HEK293 (cell line): ENCODE data around the gene CASKIN2.

Experiments
- CTCF ChIA-PET: fragments of 350-600 bp; formaldehyde crosslinking; extraction: SDS; loops from one replicate; lab custom pipeline; 2021; ENCODE audit warnings: antibody characterized with exemption; lab: Yijun Ruan, JAX
- POLR2A ChIA-PET: fragments of 300-600 bp; formaldehyde crosslinking; extraction: SDS; loops from one replicate; lab custom pipeline; 2020; ENCODE audit warnings: antibody characterized with exemption, inconsistent platforms; lab: Yijun Ruan, JAX
- H3K27ac ChIP-seq: fragments of 200-500 bp; sonication (Bioruptor generic); 2 replicates; pipeline ENCODE4 v1.5.1; 2014; ENCODE audit warnings: low read depth, low read length, control low read depth, inconsistent platforms; ENCODE audit errors: extremely low read depth
- H3K36me3 ChIP-seq, 2 experiments: fragments of 200-500 bp in 1 of 2; sonication (Bioruptor generic) in 1 of 2; 1 replicate in 1 of 2; 2 replicates in 1 of 2; pipeline ENCODE4 v1.5.1; 2014 to 2017; ENCODE audit warnings: inconsistent platforms in 2 of 2, low read length in 2 of 2; ENCODE audit not compliant: control insufficient read depth in 2 of 2, insufficient read depth in 1 of 2
- H3K4me1 ChIP-seq: fragments of 200-500 bp; sonication (Bioruptor generic); 2 replicates; pipeline ENCODE4 v1.5.1; 2014; ENCODE audit warnings: mild to moderate bottlenecking, low read length, inconsistent platforms; ENCODE audit not compliant: control insufficient read depth, insufficient read depth
- H3K4me3 ChIP-seq: 2 replicates; pipeline ENCODE4 v1.5.1; 2011; ENCODE audit warnings: low read depth, mild to moderate bottlenecking, control low read depth, low read length, moderate library complexity
- H3K9me3 ChIP-seq: fragments of 200-500 bp; sonication (Bioruptor generic); 2 replicates; pipeline ENCODE4 v1.5.1; 2014; ENCODE audit warnings: low read depth, low read length, inconsistent platforms; ENCODE audit not compliant: control insufficient read depth, insufficient read depth
- KLF8 ChIP-seq: fragments of 450-650 bp; formaldehyde crosslinking; IDR thresholded peaks from 2 replicates; pipeline ENCODE4 v1.5.1; 2016; ENCODE audit warnings: missing biosample characterization, missing genetic modification characterization
- KLF9 ChIP-seq: fragments of 450-650 bp; formaldehyde crosslinking; IDR thresholded peaks from 2 replicates; pipeline ENCODE4 v1.5.1; 2016; ENCODE audit warnings: missing biosample characterization, missing genetic modification characterization, low read depth
- OVOL3 ChIP-seq: fragments of 450-650 bp; formaldehyde crosslinking; IDR thresholded peaks from 2 replicates; pipeline ENCODE4 v1.5.1; 2016; ENCODE audit warnings: missing biosample characterization, missing genetic modification characterization
- PATZ1 ChIP-seq: fragments of 450-650 bp; formaldehyde crosslinking; IDR thresholded peaks from 2 replicates; pipeline ENCODE4 v1.5.1; 2016; ENCODE audit warnings: missing biosample characterization, missing genetic modification characterization
- SALL2 ChIP-seq: fragments of 450-650 bp; formaldehyde crosslinking; IDR thresholded peaks from 2 replicates; pipeline ENCODE4 v1.5.0; 2017; ENCODE audit warnings: missing biosample characterization, mild to moderate bottlenecking, missing genetic modification characterization, borderline replicate concordance
- SETDB1 ChIP-seq: IDR thresholded peaks from one replicate; pipeline ENCODE4 v1.6.1; 2017; ENCODE audit warnings: mild to moderate bottlenecking, low read length, moderate library complexity, mixed read lengths; ENCODE audit not compliant: insufficient read length
- SP3 ChIP-seq: fragments of 450-650 bp; formaldehyde crosslinking; IDR thresholded peaks from 2 replicates; pipeline ENCODE4 v1.5.1; 2016; ENCODE audit warnings: missing biosample characterization, missing genetic modification characterization
- WT1 ChIP-seq: fragments of 450-650 bp; formaldehyde crosslinking; IDR thresholded peaks from 2 replicates; pipeline ENCODE4 v1.5.1; 2016; ENCODE audit warnings: missing biosample characterization, missing genetic modification characterization
- ZBTB8A ChIP-seq: fragments of 450-650 bp; formaldehyde crosslinking; IDR thresholded peaks from 2 replicates; pipeline ENCODE4 v1.5.1; 2016; ENCODE audit warnings: missing biosample characterization, missing genetic modification characterization
- ZFHX2 ChIP-seq: fragments of 450-650 bp; formaldehyde crosslinking; conservative IDR thresholded peaks from 2 replicates; pipeline ENCODE4 v1.5.1; 2016; ENCODE audit warnings: missing biosample characterization, missing genetic modification characterization
- ZFP69B ChIP-seq: fragments of 450-650 bp; formaldehyde crosslinking; IDR thresholded peaks from 2 replicates; pipeline ENCODE4 v1.5.1; 2016; ENCODE audit warnings: missing biosample characterization, missing genetic modification characterization
- ZNF155 ChIP-seq: fragments of 450-650 bp; formaldehyde crosslinking; IDR thresholded peaks from 2 replicates; pipeline ENCODE4 v1.5.1; 2016; ENCODE audit warnings: missing biosample characterization, missing genetic modification characterization
- ZNF302 ChIP-seq: fragments of 450-650 bp; formaldehyde crosslinking; IDR thresholded peaks from 2 replicates; pipeline ENCODE4 v1.5.1; 2016; ENCODE audit warnings: missing biosample characterization, missing genetic modification characterization, low read depth
- ZNF311 ChIP-seq: fragments of 450-650 bp; formaldehyde crosslinking; IDR thresholded peaks from 2 replicates; pipeline ENCODE4 v1.5.1; 2017; ENCODE audit warnings: missing biosample characterization, missing genetic modification characterization, borderline replicate concordance
- ZNF341 ChIP-seq: fragments of 450-650 bp; formaldehyde crosslinking; IDR thresholded peaks from 2 replicates; pipeline ENCODE4; 2016; ENCODE audit warnings: low read depth, missing biosample characterization, missing genetic modification characterization
- ZNF433 ChIP-seq: fragments of 450-650 bp; formaldehyde crosslinking; IDR thresholded peaks from 2 replicates; pipeline ENCODE4 v1.5.1; 2016; ENCODE audit warnings: missing biosample characterization, missing genetic modification characterization, low read depth
- ZNF473 ChIP-seq: fragments of 450-650 bp; formaldehyde crosslinking; IDR thresholded peaks from 2 replicates; pipeline ENCODE4 v1.5.1; 2017; ENCODE audit warnings: missing biosample characterization, missing genetic modification characterization
- ZNF48 ChIP-seq: fragments of 450-650 bp; formaldehyde crosslinking; IDR thresholded peaks from 2 replicates; pipeline ENCODE4 v1.5.1; 2016; ENCODE audit warnings: missing biosample characterization, missing genetic modification characterization
- ZNF544 ChIP-seq: fragments of 450-650 bp; formaldehyde crosslinking; IDR thresholded peaks from 2 replicates; pipeline ENCODE4 v1.5.0; 2017; ENCODE audit warnings: missing biosample characterization, missing genetic modification characterization
- ZNF555 ChIP-seq: fragments of 450-650 bp; formaldehyde crosslinking; conservative IDR thresholded peaks from 2 replicates; pipeline ENCODE4 v1.5.1; 2017; ENCODE audit warnings: missing biosample characterization, mild to moderate bottlenecking, missing genetic modification characterization, inconsistent platforms
- ZNF571 ChIP-seq: fragments of 450-650 bp; formaldehyde crosslinking; IDR thresholded peaks from 2 replicates; pipeline ENCODE4 v1.5.0; 2017; ENCODE audit warnings: missing biosample characterization, missing genetic modification characterization
- ZNF580 ChIP-seq: fragments of 450-650 bp; formaldehyde crosslinking; IDR thresholded peaks from 2 replicates; pipeline ENCODE4 v1.5.1; 2016; ENCODE audit warnings: missing biosample characterization, missing genetic modification characterization
- ZNF600 ChIP-seq: fragments of 450-650 bp; formaldehyde crosslinking; IDR thresholded peaks from 2 replicates; pipeline ENCODE4 v1.5.1; 2016; ENCODE audit warnings: missing biosample characterization, missing genetic modification characterization
- ZSCAN30 ChIP-seq: fragments of 450-650 bp; IDR thresholded peaks from 2 replicates; pipeline ENCODE4 v1.5.1; 2018; ENCODE audit warnings: missing biosample characterization, mild to moderate bottlenecking, missing genetic modification characterization, moderate library complexity
- TF ChIP-seq, protein P1 (sequence below): fragments of 450-650 bp; formaldehyde crosslinking; IDR thresholded peaks from 2 replicates; pipeline ENCODE4 v1.5.1; 2016; ENCODE audit warnings: missing biosample characterization, missing genetic modification characterization, low read depth
- TF ChIP-seq, protein P2 (sequence below): fragments of 450-650 bp; formaldehyde crosslinking; IDR thresholded peaks from 2 replicates; pipeline ENCODE4 v1.5.1; 2016; ENCODE audit warnings: missing biosample characterization, missing genetic modification characterization
- TF ChIP-seq, protein P3 (sequence below): fragments of 450-650 bp; formaldehyde crosslinking; IDR thresholded peaks from 2 replicates; pipeline ENCODE4 v1.5.1; 2016; ENCODE audit warnings: missing biosample characterization, missing genetic modification characterization
- TF ChIP-seq, protein P4 (sequence below): fragments of 450-650 bp; formaldehyde crosslinking; IDR thresholded peaks from 2 replicates; pipeline ENCODE4 v1.5.1; 2016; ENCODE audit warnings: missing biosample characterization, missing genetic modification characterization

Gene CASKIN2

GRCh38 chr17:75517297-75517865, 2.0 kb upstream of the CASKIN2 start (continued):
- TF ChIP-seq ZFP69B (peak; percentile 10; the same call in 1 of the 2 replicates), ZNF48 (no peak), ZNF341 (tag by site-specific recombination) (peak; percentile 26; the same call in 1 of the 2 replicates), ZNF571 (no peak), ZNF544 (tag by site-specific recombination) (no peak), SETDB1 (no peak), ZNF555 (tag by site-specific recombination) (no peak), ZBTB8A (tag by site-specific recombination) (no peak), OVOL3 (tag by site-specific recombination) (no peak), KLF8 (tag by site-specific recombination) (no peak), ZSCAN30 (tag by site-specific recombination) (no peak), ZNF473 (tag by site-specific recombination) (no peak), ZNF433 (tag by site-specific recombination) (no peak), WT1 (no peak), ZNF600 (0 out of 2 replicates have a peak, but pooled peaks have one; percentile 3)
- TF ChIP-seq, protein P1, sequence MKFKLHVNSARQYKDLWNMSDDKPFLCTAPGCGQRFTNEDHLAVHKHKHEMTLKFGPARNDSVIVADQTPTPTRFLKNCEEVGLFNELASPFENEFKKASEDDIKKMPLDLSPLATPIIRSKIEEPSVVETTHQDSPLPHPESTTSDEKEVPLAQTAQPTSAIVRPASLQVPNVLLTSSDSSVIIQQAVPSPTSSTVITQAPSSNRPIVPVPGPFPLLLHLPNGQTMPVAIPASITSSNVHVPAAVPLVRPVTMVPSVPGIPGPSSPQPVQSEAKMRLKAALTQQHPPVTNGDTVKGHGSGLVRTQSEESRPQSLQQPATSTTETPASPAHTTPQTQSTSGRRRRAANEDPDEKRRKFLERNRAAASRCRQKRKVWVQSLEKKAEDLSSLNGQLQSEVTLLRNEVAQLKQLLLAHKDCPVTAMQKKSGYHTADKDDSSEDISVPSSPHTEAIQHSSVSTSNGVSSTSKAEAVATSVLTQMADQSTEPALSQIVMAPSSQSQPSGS, result no peak
- TF ChIP-seq, protein P2, sequence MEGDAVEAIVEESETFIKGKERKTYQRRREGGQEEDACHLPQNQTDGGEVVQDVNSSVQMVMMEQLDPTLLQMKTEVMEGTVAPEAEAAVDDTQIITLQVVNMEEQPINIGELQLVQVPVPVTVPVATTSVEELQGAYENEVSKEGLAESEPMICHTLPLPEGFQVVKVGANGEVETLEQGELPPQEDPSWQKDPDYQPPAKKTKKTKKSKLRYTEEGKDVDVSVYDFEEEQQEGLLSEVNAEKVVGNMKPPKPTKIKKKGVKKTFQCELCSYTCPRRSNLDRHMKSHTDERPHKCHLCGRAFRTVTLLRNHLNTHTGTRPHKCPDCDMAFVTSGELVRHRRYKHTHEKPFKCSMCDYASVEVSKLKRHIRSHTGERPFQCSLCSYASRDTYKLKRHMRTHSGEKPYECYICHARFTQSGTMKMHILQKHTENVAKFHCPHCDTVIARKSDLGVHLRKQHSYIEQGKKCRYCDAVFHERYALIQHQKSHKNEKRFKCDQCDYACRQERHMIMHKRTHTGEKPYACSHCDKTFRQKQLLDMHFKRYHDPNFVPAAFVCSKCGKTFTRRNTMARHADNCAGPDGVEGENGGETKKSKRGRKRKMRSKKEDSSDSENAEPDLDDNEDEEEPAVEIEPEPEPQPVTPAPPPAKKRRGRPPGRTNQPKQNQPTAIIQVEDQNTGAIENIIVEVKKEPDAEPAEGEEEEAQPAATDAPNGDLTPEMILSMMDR, result peak; percentile 30; the same call in 1 of the 2 replicates

DNA sequence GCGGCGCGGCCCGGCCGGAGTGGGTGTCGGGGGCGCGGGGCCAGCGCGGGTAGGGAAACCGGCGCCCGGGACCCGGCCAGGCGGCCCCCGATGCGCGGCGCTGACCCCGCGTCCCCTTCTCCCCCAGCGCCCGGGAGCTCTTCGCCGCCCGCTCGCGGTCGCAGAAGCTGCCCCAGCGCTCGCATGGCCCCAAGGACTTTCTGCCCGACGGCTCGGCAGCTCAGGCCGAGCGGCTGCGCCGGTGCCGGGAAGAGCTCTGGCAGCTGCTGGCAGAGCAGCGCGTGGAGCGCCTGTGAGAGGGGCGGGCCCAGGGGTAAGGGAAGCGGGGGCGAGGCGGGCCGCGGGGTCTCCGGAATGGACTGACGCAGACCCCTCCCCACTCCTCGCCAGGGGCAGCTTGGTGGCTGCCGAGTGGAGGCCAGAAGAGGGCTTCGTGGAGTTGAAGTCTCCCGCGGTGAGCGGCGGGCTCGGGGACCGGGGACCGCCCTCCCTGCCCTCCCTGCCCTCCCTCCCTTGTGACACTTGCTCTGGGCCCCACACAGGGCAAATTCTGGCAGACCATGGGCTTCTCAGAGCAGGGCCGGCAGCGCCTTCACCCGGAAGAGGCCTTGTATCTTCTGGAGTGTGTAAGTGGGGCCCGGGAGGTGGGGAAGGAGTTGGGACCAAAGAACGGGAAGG, 1.4 kb upstream of the CASKIN2 start:
- Histone ChIP-seq H3K27ac (peak overlapping the region; percentile 71; the same call in 1 of the 2 replicates), H3K36me3 (peaks cover 22 to 53% of the 10 kb centered on the region in 2 experiments; a peak in 2 of 3 replicates), H3K4me1 (no peaks in the 10 kb centered on the region), H3K4me3 (peak overlapping the region; percentile 87), H3K9me3 (no peaks in the 10 kb centered on the region)
- POLR2A ChIA-PET, result interaction anchor here (0.6 to 1.7 kb wide), 18 partner anchors 8 to 644 kb away, joined by 3 to 35 read pairs (median 4); partner anchors contain the start of genes FDXR, GGA3, LLGL2 and MRPS7
- CTCF ChIA-PET, result interaction anchor here (0.6 to 3.3 kb wide), 34 partner anchors 8 to 276 kb away, joined by 3 to 20 read pairs (median 4); partner anchors contain the start of genes LLGL2, MIF4GD, SMIM5 and TMEM94
- TF ChIP-seq ZNF311 (no peak), ZFHX2 (tag by site-specific recombination) (peak; percentile 49), ZNF302 (tag by site-specific recombination) (no peak), PATZ1 (tag by site-specific recombination) (peak; percentile 61), ZNF155 (tag by site-specific recombination) (no peak), SALL2 (no peak), ZNF580 (no peak), KLF8 (tag by site-specific recombination) (0 out of 2 replicates have a peak, but pooled peaks have one; percentile 17), SP3 (peak; percentile 46), KLF9 (tag by site-specific recombination) (peak; percentile 62)
- TF ChIP-seq, protein P3, sequence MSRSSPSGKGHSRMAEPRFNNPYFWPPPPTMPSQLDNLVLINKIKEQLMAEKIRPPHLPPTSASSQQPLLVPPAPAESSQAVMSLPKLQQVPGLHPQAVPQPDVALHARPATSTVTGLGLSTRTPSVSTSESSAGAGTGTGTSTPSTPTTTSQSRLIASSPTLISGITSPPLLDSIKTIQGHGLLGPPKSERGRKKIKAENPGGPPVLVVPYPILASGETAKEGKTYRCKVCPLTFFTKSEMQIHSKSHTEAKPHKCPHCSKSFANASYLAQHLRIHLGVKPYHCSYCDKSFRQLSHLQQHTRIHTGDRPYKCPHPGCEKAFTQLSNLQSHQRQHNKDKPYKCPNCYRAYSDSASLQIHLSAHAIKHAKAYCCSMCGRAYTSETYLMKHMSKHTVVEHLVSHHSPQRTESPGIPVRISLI (tag by site-specific recombination), result no peak
- TF ChIP-seq, protein P4, sequence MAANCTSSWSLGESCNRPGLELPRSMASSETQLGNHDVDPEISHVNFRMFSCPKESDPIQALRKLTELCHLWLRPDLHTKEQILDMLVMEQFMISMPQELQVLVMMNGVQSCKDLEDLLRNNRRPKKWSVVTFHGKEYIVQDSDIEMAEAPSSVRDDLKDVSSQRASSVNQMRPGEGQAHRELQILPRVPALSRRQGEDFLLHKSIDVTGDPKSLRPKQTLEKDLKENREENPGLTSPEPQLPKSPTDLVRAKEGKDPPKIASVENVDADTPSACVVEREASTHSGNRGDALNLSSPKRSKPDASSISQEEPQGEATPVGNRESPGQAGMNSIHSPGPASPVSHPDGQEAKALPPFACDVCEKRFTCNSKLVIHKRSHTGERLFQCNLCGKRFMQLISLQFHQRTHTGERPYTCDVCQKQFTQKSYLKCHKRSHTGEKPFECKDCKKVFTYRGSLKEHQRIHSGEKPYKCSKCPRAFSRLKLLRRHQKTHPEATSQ (tag by site-specific recombination), result no peak
